ENCODE results near the gene CDK11A. TPM values are rescaled to one million over a fixed set of nuclear protein-coding genes. Genes with fewer than 3 reads are reported as not detected.

CDK11A gene
- total and polyA plus RNA-seq, 2 donors (not counting 3 experiments of a cell fraction or from before 2014, with no cell fraction given): 30.7 to 50.4 TPM

- H2AFZ ChIP-seq (ENCODE audit: low read depth, low read length): no peak overlapping the region
- FAIRE-seq (no peak), DNase-seq (ENCODE audit: low read depth, low spot score) (no peak)
- no TSS peak for BruUV-seq (replicated peaks)
- H4K20me1 ChIP-seq (replicated peaks; ENCODE audit: control insufficient read depth, extremely low read depth, insufficient read depth, low read length): no peaks in the 10 kb centered on the region
- no peak for TF ChIP-seq JUN (IDR thresholded peaks at IDR 0.05; ENCODE audit: borderline replicate concordance, insufficient read depth, insufficient read length, low read depth)
- no peak for TF ChIP-seq POLR2AphosphoS5 (IDR thresholded peaks at IDR 0.05; ENCODE audit: insufficient read depth, low read depth, low read length)
- TF ChIP-seq CTCF (IDR thresholded peaks at IDR 0.05; ENCODE audit: extremely low read depth in 1 of 2, insufficient read depth in 1 of 2, low read depth in 1 of 2, low read length in 2 of 2): no peak
- TF ChIP-seq POLR2A (IDR thresholded peaks at IDR 0.05; ENCODE audit: low read depth, low read length): no peak
- TF ChIP-seq GATA2 (IDR thresholded peaks at IDR 0.05; ENCODE audit: insufficient read depth, insufficient read length, low read depth, low read length): no peak
- no peak for TF ChIP-seq MAX (IDR thresholded peaks at IDR 0.05; ENCODE audit: insufficient read depth, insufficient read length)
- TF ChIP-seq MYC (IDR thresholded peaks at IDR 0.05; ENCODE audit: low read depth, low read length): no peak
- TF ChIP-seq EZH2 (IDR thresholded peaks at IDR 0.05; ENCODE audit: borderline replicate concordance, low read depth, low read length, severe bottlenecking): no peak
- no peak for TF ChIP-seq FOS (IDR thresholded peaks at IDR 0.05; ENCODE audit: borderline replicate concordance, insufficient read depth, low read length)
- POLR2A ChIA-PET: no interaction called here
- H3K9me3 ChIP-seq (replicated peaks; ENCODE audit: control insufficient read depth, insufficient read depth, low read length): no peaks in the 10 kb centered on the region
- no peaks in the 10 kb centered on the region for H3K36me3 ChIP-seq (ENCODE audit: control insufficient read depth in 2 of 2, extremely low read depth in 1 of 2, insufficient read depth in 2 of 2, low read length in 2 of 2)
- H3K9me1 ChIP-seq (replicated peaks; ENCODE audit: control insufficient read depth, extremely low read depth, insufficient read depth, low read length): no peaks in the 10 kb centered on the region
- intact Hi-C loops (cut with micrococcal nuclease): no loop called here
- H3K4me2 ChIP-seq (ENCODE audit: insufficient read depth, low read length): no peak overlapping the region
- no peaks in the 10 kb centered on the region for H3K27me3 ChIP-seq (ENCODE audit: control insufficient read depth in 2 of 2, insufficient read depth in 2 of 2, low read length in 2 of 2)
- CTCF ChIA-PET: interaction anchor here (1.7 kb wide), 1 partner anchor 18 kb away, joined by 4 read pairs; no protein-coding TSS in a partner anchor
- H3K9ac ChIP-seq (replicated peaks; ENCODE audit: extremely low read depth, insufficient read depth, low read length): no peak overlapping the region
- no peak overlapping the region for H3K4me3 ChIP-seq (replicated peaks in 1 of 3; ENCODE audit: insufficient read depth in 1 of 3, low read depth in 1 of 3, low read length in 3 of 3)
- peaks cover 41% of the 10 kb centered on the region for H3K79me2 ChIP-seq (ENCODE audit: control insufficient read depth, insufficient read depth, low read length)
- no peak overlapping the region for H3K27ac ChIP-seq (ENCODE audit: insufficient read depth, low read depth, low read length)
- peaks cover 2% of the 10 kb centered on the region for H3K4me1 ChIP-seq (ENCODE audit: control insufficient read depth, extremely low read depth, insufficient read depth, low read length)
- dilution Hi-C loops (cut with MboI; ENCODE audit: extremely low pct_ligation_motif_present, low sequenced_read_pairs): no loop called here
Observed at GRCh38 chr1:1683104-1683905, 40.9 kb downstream of the CDK11A start.

All from endothelial cell of umbilical vein (primary cell).